GM21576 (cell line): ENCODE data around the gene DCLRE1A.
A peak's percentile ranks its signal among the peaks of the same experiment; 100 is the strongest.

ENCODE experiments used
- ATAC-seq: cut with Tn5 transposase; IDR thresholded peaks from one replicate; pipeline ENCODE4 v1.9.1; 2021; ENCODE audit warnings: mild to moderate bottlenecking, moderate library complexity; ENCODE audit not compliant: unreplicated experiment

The DCLRE1A gene

DNA sequence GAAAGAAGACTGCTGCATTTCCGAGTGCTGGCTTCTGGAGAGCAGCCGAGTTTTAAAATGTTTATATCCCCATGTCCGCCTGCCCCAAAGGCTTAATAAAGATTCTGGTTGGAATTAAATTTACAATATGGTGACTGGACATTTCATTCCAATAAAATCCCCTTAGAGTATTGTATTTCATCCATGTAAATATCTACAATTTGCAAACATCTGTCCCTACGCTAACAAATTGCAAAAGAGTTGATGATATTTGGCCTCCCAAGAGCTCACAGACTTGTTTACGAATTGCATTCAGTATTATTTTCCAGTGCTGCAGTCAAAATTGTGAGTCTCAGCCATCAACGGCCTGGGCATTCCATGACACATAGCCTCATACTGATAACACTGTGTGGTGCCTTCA is 52.3 kb downstream of the DCLRE1A start:
- ATAC-seq: no peak

DNA sequence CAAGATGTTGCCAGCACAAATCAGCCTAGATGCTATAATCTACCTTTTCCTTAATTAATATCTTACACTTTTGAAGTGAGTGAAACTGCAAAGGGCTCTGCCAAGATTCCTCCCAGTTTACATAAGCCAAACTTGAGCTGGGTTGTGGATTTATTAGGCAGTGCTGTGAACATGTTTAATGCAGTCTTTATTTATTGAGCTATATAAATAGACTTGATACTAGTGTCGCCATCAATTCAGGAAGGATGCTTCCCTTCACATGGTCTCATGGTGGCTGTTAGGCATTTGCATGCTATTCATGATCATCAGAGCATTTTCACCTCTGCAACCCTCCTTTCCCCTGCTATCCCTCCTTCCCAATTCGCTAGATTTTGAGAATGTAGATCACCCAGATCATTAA is 62.2 kb downstream of the DCLRE1A start:
- ATAC-seq: no peak

DNA sequence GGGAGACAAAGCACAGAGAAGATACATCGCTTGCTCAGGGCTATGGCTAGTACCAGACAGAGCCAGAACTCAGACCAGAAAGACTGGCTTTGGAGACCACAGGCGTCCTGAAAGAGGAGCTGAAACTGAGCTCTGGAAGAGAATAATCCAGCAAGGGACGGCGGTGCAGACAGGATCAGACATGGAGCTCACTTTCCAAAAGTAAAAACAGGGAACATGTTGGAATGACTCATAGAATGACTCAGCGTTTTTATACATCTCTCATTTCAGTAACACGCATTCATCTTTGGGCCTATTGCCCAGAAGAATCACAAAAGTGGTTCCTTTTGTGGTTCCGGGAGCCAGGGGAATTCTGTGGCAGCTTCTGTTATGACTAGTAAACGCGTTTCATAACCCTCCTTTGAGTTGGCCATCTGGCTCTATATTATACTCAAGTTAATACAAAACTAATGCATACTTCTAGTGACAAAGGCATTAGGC is 65.2 kb downstream of the DCLRE1A start:
- ATAC-seq: peak; percentile 72
